Measurements from ENCODE around the gene ZBED5. TPM values are rescaled to one million over a fixed set of nuclear protein-coding genes. Genes with fewer than 3 reads are reported as not detected.

ZBED5 gene
- total RNA-seq, 4 donors from 2014 or later, result 42.9 to 58.6 (median 52.4) TPM

DNA sequence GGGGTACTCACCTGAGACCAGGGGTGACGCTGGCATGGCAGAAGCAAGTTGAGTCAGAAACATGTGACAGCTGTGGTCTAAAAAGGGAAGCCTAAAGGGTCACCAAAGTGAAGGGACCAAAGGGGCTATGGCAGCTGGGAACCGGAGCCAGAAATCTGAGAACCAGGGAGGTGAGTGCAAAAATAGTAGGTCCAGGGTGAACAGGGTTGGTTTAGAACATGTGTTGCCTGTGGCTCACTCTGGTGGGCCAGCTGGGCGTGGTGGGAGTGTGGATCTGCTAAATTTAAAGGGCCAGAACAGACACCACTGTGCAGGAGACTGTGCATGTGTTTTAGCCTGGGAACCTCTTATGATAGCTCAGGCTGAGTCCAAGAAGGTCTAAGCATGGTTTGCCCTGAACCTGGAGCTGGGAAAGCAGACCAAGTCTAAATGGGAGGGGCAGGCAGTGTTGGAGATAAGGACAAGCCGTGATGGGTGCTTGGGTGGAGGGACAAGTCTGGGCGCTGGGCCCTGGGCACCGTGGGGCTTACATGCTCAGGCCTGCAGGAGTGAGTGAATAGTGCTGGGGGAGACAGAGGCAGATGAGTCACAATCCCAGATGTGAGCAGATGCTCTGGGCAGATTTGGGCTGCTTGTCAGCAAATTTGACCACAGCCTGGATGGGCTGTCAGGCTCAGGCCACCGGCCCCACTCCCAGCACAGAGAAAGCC, 41.4 kb upstream of the ZBED5 start:
- Histone ChIP-seq H3K9me3 (no peaks in the 10 kb centered on the region), H3K27me3 (no peaks in the 10 kb centered on the region), H3K4me3 (replicated peaks in 1 of 3) (no peak overlapping the region), H3K36me3 (no peaks in the 10 kb centered on the region), H3K4me1 (peaks cover 23 to 27% of the 10 kb centered on the region in 2 donors), H3K27ac (peak overlapping the region; percentile 82 to 95 (median 93))
- peak; percentile 12 to 21 for DNase-seq
- TF ChIP-seq, protein P1, sequence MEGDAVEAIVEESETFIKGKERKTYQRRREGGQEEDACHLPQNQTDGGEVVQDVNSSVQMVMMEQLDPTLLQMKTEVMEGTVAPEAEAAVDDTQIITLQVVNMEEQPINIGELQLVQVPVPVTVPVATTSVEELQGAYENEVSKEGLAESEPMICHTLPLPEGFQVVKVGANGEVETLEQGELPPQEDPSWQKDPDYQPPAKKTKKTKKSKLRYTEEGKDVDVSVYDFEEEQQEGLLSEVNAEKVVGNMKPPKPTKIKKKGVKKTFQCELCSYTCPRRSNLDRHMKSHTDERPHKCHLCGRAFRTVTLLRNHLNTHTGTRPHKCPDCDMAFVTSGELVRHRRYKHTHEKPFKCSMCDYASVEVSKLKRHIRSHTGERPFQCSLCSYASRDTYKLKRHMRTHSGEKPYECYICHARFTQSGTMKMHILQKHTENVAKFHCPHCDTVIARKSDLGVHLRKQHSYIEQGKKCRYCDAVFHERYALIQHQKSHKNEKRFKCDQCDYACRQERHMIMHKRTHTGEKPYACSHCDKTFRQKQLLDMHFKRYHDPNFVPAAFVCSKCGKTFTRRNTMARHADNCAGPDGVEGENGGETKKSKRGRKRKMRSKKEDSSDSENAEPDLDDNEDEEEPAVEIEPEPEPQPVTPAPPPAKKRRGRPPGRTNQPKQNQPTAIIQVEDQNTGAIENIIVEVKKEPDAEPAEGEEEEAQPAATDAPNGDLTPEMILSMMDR (IDR thresholded peaks at IDR 0.05), result no peak
- no peak for TF ChIP-seq POLR2A (IDR thresholded peaks at IDR 0.05)
- intact Hi-C loops (cut with DNase I), result no loop called here
- 73 to 74% methylated on average over 7 of the region's 7 CpGs for WGBS, 2 donors

DNA sequence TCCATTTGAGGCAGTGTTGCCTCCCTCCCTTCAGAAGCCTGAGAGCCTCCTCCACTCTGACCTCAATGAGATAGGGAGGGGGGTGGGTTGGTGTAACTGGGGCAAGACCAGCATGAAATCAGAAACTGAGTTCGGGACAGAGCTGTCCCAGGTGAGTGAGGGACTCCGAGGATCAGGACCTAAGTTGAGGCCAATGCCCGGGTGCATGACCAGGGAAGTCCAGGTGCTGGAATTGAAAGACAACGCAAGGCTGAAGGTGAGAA, 40.8 kb upstream of the ZBED5 start:
- Histone ChIP-seq H3K4me1 (peaks cover 29 to 31% of the 10 kb centered on the region in 2 donors), H3K4me3 (replicated peaks in 1 of 3) (no peak overlapping the region), H3K9me3 (no peaks in the 10 kb centered on the region), H3K27me3 (no peaks in the 10 kb centered on the region), H3K27ac (peak overlapping the region in 2 of 3 donors; percentile 93 to 95), H3K36me3 (no peaks in the 10 kb centered on the region)
- 97 to 98% methylated on average over 4 of the region's 4 CpGs for WGBS, 2 donors
- no peak for DNase-seq
- no peak for TF ChIP-seq POLR2A (IDR thresholded peaks at IDR 0.05)
- TF ChIP-seq, protein P1 (IDR thresholded peaks at IDR 0.05), result no peak
- intact Hi-C loops (cut with DNase I), result no loop called here

DNA sequence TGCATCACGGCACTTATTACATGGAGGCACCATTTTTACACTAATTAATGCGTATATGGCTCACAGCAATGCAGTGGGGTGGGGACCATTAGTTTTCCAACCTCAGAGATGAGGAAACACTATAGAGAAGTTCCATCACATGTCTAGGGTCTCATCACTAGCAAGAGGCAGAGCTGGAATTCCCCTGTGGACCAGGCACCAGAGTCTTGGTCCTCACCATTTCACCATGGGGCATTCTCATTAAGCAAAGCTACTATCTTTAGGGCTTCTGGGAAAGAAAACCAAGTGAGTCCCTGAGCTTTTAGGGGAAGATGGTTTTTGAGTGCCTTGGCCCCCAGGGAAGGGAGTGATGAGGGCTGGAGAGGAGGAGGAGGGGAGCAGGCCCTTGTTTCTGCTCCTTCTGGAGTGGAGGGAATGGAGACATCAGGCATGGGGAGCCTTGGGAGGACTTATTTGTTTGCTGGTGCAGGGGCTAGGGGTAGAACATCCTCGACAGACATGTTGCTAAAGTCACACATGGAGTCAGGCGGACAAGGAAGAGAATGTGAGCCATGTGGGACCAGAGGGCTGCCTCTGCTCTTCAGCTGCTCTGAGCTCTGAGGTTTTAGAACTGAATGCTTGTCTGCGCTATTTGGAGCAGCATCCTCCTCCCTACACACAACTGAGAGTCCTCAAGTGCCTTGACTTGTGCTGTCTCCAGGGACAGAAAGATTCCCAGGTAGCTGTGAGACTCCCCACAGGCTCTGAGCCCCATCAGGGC, 40.3 kb upstream of the ZBED5 start:
- H3K27me3 ChIP-seq, result no peaks in the 10 kb centered on the region
- H3K4me3 ChIP-seq (replicated peaks in 1 of 3), result no peak overlapping the region
- peak overlapping the region in 2 of 3 donors; percentile 93 to 95 for H3K27ac ChIP-seq
- 93 to 98% methylated on average over 5 of the region's 5 CpGs for WGBS, 2 donors
- no peak for TF ChIP-seq POLR2A (IDR thresholded peaks at IDR 0.05)
- TF ChIP-seq, protein P1 (IDR thresholded peaks at IDR 0.05), result no peak
- peaks cover 34 to 36% of the 10 kb centered on the region in 2 donors for H3K4me1 ChIP-seq
- no peaks in the 10 kb centered on the region for H3K36me3 ChIP-seq
- no peaks in the 10 kb centered on the region for H3K9me3 ChIP-seq
- no peak for DNase-seq
- intact Hi-C loops (cut with DNase I), result no loop called here

DNA sequence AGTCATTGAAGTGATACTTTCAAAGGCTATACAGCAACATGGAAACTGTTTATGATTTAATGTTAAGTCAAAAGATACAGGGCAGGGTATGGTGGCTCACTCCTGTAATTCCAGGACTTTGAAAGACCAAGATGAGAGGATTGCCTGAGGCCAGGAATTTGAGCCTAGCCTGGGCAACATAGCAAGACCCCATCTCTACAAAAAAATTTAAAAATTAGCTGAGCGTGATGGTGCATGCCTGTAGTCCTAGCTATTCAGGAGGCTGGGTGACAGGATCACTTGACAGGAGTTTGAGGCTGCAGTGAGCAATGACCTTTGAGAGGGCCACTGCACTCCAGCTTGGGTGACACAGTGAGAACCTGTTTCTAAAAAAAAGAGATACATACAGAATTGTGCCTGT, 39.3 kb upstream of the ZBED5 start:
- no peak for DNase-seq
- H3K4me3 ChIP-seq (replicated peaks in 1 of 3), result no peak overlapping the region
- TF ChIP-seq, protein P1 (IDR thresholded peaks at IDR 0.05), result no peak
- TF ChIP-seq POLR2A (IDR thresholded peaks at IDR 0.05), result no peak
- WGBS, 2 donors, result 93 to 100% methylated on average over 1 of the region's 1 CpG
- no peaks in the 10 kb centered on the region for H3K36me3 ChIP-seq
- no peak overlapping the region for H3K27ac ChIP-seq
- no peaks in the 10 kb centered on the region for H3K27me3 ChIP-seq
- no peaks in the 10 kb centered on the region for H3K9me3 ChIP-seq
- peaks cover 34 to 38% of the 10 kb centered on the region in 2 donors for H3K4me1 ChIP-seq
- intact Hi-C loops (cut with DNase I), result no loop called here

DNA sequence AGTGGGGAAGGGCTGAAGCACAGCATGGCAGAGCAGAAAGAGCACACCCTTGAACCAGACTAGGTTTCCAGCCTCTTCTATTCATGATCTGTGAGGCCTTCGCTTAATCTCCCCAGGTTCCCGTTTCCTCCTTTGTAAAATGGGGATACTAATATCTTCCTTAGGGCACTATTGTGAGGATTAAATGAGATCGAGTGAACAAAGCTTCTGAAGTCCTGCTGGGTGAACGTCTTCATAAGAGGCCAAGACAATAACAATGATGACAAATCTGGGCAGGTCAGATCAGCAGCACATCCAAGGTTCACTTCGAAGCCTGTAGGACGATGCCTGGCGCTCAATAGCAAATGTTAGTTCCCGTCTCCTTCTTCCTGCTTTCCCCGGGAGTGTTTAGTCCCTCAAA, 38.6 kb upstream of the ZBED5 start:
- H3K36me3 ChIP-seq, result no peaks in the 10 kb centered on the region
- WGBS, 2 donors, result 85 to 96% methylated on average over 9 of the region's 9 CpGs
- intact Hi-C loops (cut with DNase I), result no loop called here
- no peak overlapping the region for H3K4me3 ChIP-seq (replicated peaks in 1 of 3)
- no peak for DNase-seq
- no peaks in the 10 kb centered on the region for H3K27me3 ChIP-seq
- peaks cover 34 to 38% of the 10 kb centered on the region in 2 donors for H3K4me1 ChIP-seq
- no peak for TF ChIP-seq POLR2A (IDR thresholded peaks at IDR 0.05)
- TF ChIP-seq, protein P1 (IDR thresholded peaks at IDR 0.05), result no peak
- H3K27ac ChIP-seq, result no peak overlapping the region
- H3K9me3 ChIP-seq, result no peaks in the 10 kb centered on the region
